ENCODE data around the gene CFAP126.

- TF ChIP-seq, protein P1, sequence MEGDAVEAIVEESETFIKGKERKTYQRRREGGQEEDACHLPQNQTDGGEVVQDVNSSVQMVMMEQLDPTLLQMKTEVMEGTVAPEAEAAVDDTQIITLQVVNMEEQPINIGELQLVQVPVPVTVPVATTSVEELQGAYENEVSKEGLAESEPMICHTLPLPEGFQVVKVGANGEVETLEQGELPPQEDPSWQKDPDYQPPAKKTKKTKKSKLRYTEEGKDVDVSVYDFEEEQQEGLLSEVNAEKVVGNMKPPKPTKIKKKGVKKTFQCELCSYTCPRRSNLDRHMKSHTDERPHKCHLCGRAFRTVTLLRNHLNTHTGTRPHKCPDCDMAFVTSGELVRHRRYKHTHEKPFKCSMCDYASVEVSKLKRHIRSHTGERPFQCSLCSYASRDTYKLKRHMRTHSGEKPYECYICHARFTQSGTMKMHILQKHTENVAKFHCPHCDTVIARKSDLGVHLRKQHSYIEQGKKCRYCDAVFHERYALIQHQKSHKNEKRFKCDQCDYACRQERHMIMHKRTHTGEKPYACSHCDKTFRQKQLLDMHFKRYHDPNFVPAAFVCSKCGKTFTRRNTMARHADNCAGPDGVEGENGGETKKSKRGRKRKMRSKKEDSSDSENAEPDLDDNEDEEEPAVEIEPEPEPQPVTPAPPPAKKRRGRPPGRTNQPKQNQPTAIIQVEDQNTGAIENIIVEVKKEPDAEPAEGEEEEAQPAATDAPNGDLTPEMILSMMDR (conservative IDR thresholded peaks at IDR 0.05), result no peak
- TF ChIP-seq EZH2 (IDR thresholded peaks at IDR 0.05; ENCODE audit: low read depth), result no peak
Observed at GRCh38 chr1:161359291-161359690, 8.4 kb downstream of the CFAP126 start.

Measured in PC-9 (cell line).